Adrenal gland (tissue), 5 donors: ENCODE measurements around the gene NFE2L2.

Experiments
- POLR2A ChIP-seq, 2 donors: fragments of 450-650 bp; IDR thresholded peaks; one replicate each; pipeline ENCODE4 v1.6.1; 2017; ENCODE audit warnings: antibody characterized with exemption in 2 of 2, mild to moderate bottlenecking in 2 of 2, moderate library complexity in 1 of 2
- TF ChIP-seq, protein P1 (sequence below), 6 experiments: fragments of 450-650 bp in 4 of 6; fragments of 200-600 bp in 2 of 6; sonication (generic) in 1 of 6; IDR thresholded peaks; 1 replicate in 5 of 6; 2 replicates in 1 of 6; pipeline versions ENCODE4 v1.5.1 to v1.8.0; 2016 to 2021; ENCODE audit warnings: antibody characterized with exemption in 6 of 6, mild to moderate bottlenecking in 2 of 6, moderate library complexity in 1 of 6
- donor health status: DM: no; HTN: no; CAD: no.

DNA sequence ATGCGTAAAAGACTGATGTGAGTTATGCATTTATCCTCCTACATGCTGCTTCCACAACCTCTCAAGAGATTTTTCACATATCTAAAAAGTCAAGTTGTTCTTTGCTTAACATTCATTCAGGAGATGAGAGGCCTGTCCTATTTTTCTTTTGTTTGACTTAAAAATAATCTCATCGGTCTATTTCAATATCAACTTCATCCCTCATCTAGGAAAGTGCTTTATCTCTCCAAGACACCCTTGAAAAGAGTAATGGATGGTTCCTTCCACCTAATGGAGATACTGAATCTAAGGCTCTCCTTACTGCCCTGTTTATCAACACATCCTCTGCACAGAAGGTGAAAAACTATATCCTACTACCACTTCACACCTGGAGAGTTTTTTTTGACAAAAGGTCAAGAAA is 2.4 kb downstream of the NFE2L2 start:
- TF ChIP-seq, protein P1, sequence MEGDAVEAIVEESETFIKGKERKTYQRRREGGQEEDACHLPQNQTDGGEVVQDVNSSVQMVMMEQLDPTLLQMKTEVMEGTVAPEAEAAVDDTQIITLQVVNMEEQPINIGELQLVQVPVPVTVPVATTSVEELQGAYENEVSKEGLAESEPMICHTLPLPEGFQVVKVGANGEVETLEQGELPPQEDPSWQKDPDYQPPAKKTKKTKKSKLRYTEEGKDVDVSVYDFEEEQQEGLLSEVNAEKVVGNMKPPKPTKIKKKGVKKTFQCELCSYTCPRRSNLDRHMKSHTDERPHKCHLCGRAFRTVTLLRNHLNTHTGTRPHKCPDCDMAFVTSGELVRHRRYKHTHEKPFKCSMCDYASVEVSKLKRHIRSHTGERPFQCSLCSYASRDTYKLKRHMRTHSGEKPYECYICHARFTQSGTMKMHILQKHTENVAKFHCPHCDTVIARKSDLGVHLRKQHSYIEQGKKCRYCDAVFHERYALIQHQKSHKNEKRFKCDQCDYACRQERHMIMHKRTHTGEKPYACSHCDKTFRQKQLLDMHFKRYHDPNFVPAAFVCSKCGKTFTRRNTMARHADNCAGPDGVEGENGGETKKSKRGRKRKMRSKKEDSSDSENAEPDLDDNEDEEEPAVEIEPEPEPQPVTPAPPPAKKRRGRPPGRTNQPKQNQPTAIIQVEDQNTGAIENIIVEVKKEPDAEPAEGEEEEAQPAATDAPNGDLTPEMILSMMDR (IDR thresholded peaks at IDR 0.05): no peak
- TF ChIP-seq POLR2A (IDR thresholded peaks at IDR 0.05): no peak
